Endothelial cell of hepatic sinusoid (primary cell): Measurements from ENCODE around the gene ZNF318.
"Not testable (repeated sequence)": the region's sequence is repeated elsewhere in the genome, so short reads cannot be mapped to it uniquely, and the experiment has no call there.

ENCODE experiments used
- in situ Hi-C: cut with HindIII; loops from 2 replicates; pipeline ENCODE4 v1.10.0; 2017; ENCODE audit warnings: low sequenced_read_pairs

Gene ZNF318, protein sequence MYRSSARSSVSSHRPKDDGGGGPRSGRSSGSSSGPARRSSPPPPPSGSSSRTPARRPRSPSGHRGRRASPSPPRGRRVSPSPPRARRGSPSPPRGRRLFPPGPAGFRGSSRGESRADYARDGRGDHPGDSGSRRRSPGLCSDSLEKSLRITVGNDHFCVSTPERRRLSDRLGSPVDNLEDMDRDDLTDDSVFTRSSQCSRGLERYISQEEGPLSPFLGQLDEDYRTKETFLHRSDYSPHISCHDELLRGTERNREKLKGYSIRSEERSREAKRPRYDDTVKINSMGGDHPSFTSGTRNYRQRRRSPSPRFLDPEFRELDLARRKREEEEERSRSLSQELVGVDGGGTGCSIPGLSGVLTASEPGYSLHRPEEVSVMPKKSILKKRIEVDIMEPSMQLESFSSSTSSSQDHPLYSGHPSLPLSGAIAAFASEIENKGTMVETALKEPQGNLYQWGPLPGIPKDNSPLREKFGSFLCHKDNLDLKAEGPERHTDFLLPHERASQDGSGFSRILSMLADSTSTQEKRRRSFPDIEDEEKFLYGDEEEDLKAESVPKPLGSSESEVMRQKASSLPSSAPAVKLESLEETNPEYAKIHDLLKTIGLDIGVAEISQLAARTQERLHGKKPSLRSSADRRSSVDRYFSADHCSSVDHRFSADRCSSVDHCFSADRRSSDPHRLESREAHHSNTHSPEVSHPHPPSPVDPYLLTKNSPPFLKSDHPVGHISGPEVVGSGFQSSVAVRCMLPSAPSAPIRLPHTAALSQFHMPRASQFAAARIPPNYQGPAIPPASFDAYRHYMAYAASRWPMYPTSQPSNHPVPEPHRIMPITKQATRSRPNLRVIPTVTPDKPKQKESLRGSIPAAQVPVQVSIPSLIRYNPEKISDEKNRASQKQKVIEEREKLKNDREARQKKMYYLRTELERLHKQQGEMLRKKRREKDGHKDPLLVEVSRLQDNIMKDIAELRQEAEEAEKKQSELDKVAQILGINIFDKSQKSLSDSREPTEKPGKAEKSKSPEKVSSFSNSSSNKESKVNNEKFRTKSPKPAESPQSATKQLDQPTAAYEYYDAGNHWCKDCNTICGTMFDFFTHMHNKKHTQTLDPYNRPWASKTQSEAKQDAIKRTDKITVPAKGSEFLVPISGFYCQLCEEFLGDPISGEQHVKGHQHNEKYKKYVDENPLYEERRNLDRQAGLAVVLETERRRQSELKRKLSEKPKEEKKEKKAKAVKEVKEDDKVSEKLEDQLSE (N-terminal part only)

DNA sequence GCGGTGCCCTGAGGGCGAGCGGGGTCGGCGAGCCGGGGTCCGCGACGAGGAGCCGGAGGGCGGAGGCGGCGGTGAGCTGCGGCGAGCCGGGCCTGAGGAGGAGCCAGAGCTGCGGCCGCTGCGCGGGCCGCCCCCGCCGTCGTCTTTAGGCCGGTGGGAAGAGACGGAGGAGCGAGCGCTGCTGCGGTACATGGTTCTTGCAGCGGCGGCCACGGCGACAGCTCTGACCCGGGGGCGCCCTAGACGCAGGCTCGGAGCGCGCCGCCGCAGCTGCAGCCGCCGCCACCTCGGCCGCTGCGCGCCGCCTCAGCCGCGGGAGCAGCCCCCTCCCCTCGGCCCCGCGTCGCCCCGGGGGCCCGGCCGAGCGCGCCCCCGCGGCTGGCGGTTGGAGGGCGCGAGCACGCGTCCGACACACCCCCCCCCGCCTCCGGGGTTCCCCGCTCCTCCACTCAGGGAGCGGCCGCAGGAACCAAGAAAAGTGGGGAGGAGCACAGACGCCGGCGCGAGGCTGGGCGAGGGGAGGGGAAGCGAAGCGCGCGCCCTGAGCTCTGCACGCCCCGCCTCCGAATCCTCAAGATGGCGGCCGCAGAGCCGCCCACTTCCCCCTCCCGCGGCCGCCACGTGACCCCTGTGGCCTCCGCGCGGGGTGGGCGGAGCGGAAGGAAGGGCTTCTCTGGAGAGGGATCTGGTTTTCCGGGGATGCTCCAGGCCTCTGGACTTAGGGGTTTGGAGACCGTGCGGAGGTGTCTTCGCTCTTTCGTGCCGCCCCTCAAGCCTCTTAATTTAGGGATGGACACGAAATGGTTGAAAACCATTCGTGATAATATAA, at the start of gene ZNF318:
ZNF318 (minus strand) TSS at position 474 of the 829 bp plus-strand sequence; CDS start at position 192, 282 bp downstream.
- in situ Hi-C loops, result no loop called here

DNA sequence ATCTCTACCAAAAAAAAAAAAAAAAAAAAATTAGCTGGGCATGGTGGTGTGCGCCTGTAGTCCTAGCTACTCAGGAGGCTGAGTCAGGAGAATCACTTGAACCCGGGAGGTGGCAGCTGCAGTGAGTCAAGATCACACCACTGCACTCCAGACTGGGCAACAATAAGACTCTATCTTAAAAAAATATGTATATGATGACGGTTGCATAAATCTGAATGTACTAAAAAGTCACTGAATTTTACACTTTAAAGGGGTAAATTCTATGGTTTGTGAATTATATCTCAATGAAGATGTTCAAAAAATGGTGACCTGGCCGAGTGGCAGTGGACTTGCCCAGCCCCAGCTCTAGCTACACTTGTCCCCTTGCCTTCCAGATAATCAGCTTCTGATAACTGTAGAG, 47.5 kb upstream of the ZNF318 start:
- in situ Hi-C loops, result no loop called here

DNA sequence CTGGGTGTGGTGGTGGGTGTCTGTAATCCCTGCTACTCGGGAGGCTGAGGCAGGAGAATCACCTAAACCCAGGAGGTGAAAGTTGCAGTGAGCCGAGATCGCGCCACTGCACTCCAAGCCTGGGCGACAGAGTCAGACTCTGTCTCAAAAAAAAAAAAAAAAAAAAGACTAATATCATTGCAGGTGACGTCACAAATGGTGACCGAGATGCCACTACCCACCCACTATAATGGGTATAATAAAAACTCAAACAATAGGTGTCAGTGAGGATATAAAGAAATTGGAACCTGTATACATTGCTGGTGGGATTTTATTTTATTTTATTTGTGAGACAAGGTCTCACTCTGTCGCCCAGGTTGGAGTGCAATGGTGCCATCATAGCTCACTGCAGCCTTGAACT, 45.8 kb upstream of the ZNF318 start:
- in situ Hi-C loops, result not testable (repeated sequence)

DNA sequence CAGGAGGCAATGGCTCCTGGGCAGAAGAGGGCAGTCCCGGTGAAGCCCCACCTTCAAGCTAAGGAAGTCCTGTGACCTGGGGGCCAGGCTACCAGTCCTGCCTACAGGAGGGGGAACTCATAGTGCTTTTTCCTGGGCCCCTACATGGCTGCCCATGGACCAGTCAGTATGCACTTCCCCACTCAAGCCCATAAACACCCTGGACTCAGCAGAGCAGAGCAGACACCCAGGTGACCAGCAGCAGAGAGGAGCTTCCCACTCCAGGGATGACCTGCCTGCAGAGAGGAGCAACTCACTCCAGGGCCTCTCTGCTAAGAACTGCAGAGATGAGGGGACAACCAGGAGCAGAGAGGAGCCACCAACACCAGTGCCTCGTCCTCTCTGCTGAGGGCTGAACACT, 43.6 kb upstream of the ZNF318 start:
- in situ Hi-C loops, result no loop called here

DNA sequence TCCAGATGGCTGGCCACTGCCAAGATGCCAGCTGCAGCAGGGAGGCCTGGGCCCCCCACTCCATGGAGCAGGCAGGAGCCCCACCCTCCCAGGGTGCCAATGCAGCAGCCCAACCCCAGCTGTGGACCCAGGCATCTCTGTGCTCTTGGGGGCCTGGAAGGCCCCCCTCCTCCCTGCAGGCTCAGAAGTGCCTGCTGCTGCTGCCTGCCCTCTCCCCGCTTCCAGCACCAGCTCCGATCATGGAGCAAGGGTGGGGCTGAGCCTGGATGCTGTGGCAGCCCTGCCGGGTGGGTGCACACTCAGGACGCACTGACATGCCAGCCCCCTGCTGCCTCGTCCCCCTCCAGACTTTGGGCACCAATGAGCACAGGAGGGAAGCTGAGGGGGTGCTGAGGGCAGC, 43.1 kb upstream of the ZNF318 start:
- in situ Hi-C loops, result no loop called here

DNA sequence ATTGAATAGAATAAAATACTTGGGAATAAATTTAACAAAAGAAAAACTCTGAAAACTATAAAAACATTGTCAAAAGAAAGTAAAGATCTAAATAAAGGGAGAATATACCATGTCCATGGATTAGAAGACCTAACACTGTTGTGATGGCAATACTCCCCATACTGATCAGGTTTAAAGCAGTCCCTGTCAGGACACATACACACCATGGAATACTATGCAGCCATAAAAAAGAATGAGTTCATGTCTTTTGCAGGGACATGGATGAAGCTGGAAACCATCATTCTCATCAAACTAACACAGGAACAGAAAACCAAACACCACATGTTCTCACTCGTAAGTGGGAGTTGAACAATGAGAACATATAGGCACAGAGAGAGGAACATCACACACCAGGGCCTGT, 41.3 kb upstream of the ZNF318 start:
- in situ Hi-C loops, result not testable (repeated sequence)

DNA sequence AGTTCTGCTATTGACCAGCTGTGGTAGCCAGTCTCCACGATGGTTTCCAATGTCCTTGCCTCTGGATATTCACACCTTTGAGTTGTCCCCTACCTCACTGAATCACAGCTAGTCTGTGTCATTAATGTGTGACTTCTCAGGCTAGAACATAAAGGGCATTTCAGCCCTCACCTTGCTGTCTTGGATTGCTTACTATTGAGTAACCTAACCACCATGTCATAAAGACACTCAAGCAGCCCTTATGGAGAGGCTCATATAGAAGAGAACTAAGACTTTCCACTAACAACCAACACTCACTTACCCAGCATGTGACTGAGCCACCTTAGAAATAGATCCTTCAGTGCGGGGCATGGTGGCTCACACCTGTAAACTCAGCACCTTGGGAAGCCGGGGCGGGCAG, 38.8 kb upstream of the ZNF318 start:
- in situ Hi-C loops, result no loop called here

DNA sequence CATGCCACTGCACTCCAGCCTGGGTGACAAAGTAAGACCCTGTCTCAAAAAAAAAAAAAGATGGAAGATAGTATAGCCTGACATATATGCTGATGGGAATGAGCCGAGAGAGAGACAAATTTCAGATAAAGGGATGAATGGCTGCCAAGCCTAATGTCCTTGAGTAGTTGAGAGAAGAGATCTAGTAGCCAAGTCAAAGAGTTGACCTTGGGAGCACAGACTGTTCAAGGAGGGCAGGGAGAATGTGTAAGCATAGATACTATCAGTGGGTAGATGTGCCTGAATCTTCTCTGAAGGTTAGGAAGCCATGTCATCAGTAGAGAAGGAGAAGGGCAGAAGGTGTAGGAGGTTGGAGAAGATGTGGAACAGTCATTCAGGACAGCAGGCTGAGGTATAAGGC, 37.8 kb upstream of the ZNF318 start:
- in situ Hi-C loops, result no loop called here

DNA sequence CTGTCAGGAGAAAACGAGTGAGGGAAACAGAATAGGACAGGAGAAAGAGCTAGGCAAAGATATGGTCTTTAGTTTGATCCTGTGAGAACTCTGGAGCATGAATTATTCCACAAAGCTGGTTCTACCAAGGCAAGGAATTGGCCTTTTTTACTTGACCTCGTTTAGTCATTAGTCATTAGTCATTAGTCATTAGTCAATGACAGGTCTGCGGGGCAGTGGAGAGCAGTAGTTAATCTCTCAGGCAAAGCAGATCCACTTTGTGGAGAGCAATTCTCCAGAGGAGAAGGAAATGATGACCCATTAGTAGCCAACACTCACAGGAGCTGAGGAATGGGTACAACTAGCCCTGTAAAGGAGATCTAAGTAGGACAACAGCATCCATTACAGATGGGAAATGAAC, 35.9 kb upstream of the ZNF318 start:
- in situ Hi-C loops, result no loop called here

DNA sequence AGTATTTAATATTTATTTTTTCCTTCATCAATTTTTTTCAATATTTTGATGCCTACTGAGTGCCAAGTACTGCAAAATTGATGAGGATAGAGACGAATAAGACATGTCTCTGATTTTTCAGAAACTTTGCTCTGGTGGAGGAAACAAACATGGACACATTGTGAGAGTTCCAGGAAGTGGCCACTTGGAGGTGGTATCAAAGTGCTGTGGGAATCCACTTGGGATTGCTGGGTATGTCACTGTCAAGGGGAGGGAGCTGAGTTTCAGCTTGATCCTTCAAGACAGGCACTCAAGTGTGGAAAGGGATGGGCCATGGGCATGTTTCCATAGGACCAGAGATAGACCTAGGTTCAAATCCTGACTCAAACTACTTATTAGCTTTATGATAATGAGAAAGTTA, 33.4 kb upstream of the ZNF318 start:
- in situ Hi-C loops, result no loop called here

DNA sequence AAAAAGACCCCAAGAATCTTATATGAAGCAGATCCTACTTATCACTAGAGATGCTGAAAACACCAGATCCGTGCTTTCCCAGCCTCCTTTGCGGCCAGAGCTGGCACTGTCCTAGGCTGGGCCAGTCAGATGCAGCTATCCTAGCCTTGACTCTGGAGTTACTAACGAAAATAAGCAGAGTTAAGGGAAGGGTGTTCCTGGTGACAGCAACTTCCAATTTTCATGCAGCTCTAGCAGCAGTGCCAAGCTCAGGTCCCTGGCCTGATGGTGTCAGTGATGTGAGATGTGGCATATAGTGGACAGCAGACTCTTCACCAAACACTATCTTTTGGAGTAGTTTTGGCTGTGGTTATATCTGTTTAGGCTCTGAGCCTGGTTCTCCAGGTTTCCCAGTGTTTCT, 32.3 kb upstream of the ZNF318 start:
- in situ Hi-C loops, result no loop called here

DNA sequence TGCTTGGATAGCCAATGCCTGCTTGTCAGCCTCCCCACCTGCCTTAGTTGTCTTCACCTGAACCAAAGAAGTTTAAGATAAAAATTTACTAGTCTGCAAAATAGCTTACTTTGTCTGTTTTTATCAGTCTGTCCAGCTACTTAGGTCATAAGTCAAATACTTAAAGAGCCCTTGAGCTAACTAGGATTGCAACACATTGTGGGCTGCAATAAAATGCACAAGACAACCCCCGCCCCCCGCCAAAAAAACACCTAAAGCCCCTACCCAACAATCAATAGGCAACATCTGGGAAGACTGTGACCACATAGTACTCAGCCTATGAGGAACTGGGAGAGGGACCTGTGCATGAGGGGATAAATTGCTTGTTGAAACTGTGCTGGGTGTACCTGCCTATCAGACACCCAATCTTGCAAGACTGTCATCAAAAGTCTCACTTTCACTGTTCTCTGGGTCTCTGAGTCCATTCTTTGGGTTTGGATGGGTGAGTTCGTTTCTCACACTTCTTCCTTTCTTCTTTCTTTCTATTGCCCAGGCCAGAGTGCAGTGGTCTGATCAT, 30.6 kb upstream of the ZNF318 start:
- in situ Hi-C loops, result no loop called here

DNA sequence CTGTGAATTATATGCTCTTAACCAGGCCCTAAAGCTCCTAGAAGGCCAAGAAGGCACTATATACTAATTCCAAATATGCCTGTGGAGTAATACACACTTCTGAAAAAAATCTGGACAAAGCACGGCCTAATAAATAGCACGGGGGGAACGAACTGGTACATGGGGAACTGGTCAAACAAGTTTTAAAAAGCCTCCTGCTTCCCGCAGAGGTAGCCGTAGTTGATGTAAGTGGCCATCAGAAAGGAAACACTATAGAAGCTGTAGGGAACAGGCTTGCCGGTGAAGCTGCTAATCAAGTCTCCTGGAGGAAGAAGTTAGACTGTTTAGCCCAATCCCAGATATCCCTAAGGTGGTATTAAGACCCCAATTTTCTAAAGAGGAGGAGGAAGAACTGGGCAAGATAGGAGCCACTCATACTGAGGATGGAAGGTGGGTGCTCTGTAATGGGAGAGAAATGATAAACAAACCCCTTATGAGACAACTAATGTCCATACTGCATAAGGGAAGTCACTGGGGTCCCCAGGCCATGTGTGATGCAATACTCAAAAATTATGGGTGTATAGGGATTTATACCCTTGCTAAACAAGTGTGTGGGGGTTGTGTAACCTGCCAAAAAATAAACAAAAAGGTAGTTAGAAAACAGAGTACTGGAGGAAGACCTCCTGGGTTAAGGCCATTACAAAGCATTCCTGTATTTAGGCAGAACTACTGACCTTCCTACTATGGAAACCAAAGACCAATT, 27.1 kb upstream of the ZNF318 start:
- in situ Hi-C loops, result no loop called here

DNA sequence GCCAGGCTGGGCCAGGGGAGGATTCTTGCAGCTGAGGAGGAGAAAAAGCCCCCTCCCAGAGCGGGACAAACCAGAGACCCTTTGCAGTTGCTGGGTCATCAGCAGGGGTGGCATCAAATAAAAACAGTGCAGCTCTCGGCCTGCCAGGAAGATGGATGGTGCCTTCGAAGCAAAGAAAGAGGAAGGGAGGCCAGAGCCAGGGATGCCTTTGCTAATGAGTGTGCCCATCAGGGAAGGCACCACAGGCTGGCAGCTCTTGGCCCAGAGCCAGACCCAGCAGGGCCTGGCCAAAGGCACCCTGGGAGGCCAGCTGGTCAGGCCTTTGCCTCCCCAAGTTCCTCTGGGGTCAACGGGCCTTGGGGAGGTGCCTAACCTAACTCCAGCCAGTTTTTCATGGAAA, 26.3 kb upstream of the ZNF318 start:
- in situ Hi-C loops, result no loop called here

DNA sequence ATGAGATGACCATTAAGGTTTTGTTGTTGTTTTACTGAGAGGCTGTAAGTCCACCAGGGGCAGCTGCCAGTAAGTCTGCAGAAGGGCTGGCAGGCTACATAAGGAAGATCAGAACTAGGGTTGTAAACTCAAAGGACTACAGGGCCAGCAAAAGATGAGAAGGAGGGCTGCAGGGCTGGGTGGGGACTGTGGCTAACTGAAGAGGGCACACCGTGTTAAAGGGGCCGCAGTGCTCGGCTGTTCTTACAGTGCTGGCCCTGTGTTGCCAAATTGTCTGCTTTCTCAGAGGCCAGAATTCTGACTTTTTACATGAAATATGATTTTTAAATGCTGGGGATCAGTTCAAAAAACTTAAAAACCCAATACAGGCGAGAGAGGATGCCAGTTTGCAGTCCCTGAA, 25.5 kb upstream of the ZNF318 start:
- in situ Hi-C loops, result no loop called here

DNA sequence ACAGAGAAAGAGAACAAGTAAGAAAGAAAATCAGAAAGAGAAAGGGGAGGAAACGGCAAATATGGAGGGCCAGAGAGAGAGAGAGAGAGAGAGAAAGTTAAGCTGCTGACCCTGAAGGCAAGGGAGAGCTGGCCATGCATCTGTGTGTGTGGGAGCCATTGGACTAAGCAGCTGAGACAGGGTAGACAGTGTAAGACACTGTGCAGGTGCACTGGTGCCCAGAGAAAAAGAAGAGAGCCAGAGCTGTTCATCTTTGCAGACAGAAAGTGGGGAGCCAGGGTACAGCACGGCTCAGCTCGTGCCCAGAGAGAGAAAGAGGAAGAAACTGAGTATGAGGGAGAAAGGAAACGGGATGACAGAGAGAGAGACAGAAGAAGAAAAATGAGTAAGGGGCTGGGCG, 24.2 kb upstream of the ZNF318 start:
- in situ Hi-C loops, result no loop called here

DNA sequence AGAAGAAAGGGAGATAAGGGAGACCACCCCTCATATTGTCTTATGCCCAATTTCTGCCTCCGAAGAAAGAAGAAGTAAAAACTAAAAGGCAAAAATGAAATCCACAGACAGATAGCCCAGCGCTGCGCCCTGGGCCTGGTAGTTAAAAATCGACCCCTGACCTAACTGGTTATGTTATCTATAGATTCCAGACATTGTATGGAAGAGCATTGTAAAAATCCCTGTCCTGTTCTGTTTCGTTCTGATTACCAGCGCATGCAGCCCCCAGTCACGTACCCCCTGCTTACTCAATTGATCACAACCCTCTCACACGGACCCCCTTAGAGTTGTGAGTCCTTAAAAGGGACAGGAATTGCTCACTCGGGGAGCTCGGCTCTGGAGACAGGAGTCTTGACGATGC, 23.7 kb upstream of the ZNF318 start:
- in situ Hi-C loops, result not testable (repeated sequence)

DNA sequence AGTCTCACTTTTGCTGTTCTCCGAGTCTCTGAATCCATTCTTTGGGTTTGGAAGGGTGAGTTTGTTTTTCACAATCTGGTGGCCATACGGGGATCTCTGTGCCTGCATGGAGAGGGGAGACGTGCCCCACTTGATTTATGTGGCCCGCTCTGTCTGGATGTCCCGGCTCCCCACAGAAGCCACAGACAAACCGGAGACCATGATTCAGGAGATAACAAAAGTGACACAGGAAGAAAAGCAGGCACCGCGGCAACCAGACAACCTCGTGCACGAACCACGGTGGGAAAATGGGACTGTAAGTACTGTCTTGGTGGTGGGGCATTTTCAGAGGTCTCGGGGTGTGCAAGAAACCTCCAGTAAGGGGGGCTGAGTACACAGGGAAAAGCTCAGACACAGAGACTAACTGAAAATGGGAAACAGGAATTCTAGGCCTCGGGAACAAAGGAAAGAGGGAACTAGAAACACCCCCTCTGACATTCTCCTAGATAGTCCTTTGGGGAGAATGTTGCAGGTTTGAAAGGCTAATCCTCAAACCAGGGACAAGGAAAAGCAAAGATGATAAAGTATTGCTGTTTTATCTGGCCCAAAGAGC, 22.1 kb upstream of the ZNF318 start:
- in situ Hi-C loops, result no loop called here
